GM12874 (cell line): ENCODE results near the gene BLOC1S3.

Source experiments
- TF ChIP-seq, protein P1 (sequence below): IDR thresholded peaks from 2 replicates; pipeline ENCODE4 v1.5.1; 2011; ENCODE audit warnings: low read depth, mild to moderate bottlenecking, control low read depth, low read length, moderate library complexity; ENCODE audit not compliant: insufficient read depth

BLOC1S3 gene

DNA sequence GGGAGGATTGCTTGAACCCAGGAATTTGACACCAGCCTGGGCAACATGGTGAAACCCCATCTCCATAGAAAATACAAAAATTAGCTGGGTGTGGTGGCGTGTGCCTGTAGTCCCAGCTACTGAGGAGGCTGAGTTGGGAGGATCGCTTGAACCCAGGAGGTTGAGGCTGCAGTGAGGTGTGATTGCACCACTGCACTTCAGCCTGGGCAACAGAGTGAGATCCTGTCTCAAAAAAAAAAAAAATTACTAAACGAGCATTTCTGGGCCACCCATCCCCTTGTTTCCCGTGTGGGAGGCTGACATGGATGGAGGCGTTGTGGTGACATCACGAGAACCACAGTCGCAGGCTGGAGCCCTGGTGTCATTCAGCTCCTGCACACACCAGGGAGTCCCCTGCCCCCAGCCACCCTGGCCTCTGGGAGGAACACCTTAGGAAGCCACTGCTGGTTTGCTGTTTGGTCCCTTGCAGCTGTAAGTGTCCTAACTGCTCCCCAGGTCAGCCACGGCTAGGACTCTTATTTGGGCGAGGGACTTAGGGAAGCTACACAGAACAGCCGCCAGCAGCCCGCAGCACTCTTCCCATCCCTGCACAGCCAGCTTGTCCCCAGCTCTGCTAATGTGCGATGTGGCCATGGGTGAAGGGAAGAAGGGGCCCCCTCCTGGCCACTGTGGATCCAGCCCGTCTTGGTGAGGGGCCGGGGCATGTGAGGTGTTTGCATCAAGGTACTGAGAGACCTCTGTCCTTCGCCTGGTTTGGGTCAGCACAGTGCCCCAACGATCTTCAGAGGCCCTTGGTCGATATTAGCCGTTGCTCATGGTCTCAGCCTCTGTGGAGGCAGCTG lies 30.5 kb upstream of the BLOC1S3 start:
- TF ChIP-seq, protein P1, sequence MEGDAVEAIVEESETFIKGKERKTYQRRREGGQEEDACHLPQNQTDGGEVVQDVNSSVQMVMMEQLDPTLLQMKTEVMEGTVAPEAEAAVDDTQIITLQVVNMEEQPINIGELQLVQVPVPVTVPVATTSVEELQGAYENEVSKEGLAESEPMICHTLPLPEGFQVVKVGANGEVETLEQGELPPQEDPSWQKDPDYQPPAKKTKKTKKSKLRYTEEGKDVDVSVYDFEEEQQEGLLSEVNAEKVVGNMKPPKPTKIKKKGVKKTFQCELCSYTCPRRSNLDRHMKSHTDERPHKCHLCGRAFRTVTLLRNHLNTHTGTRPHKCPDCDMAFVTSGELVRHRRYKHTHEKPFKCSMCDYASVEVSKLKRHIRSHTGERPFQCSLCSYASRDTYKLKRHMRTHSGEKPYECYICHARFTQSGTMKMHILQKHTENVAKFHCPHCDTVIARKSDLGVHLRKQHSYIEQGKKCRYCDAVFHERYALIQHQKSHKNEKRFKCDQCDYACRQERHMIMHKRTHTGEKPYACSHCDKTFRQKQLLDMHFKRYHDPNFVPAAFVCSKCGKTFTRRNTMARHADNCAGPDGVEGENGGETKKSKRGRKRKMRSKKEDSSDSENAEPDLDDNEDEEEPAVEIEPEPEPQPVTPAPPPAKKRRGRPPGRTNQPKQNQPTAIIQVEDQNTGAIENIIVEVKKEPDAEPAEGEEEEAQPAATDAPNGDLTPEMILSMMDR = no peak

DNA sequence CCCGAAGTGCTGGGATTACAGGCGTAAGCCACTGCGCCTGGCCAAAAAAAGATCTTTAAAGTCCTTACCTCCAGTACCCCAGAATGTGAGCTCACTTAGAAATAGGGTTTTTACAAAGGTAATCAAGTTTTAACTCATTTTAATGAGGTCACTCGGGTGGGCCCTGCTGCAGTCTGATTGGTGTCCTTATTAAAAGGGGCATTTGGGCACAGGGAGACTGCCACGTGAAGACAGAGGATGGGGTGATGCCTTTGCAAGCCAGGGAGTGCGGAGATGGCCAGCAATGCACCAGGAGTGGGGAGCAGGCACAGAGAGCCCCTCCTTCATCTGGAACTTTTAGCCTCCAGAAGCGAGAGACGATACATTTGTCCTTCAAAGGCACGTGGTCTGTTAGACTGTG lies 29.5 kb upstream of the BLOC1S3 start:
- TF ChIP-seq, protein P1 = no peak

DNA sequence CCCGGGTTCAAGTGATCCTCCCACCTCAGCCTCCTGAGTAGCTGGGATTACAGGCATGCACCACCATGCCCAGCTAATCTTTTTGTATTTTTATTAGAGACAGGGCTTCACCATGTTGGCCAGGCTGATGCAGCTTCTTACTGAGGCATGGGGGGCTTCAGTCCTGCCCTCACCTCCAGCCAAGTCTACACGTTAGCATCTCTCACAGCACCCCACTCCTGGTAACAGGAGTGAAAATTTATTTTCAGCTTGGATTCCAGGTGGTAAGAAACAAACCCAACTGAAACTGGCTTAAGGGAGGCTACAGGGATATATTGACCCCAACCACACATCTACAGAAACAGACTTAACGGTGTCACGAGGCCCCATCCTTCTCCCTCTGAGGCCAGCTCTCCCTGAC lies 28.4 kb upstream of the BLOC1S3 start:
- TF ChIP-seq, protein P1 = no peak

DNA sequence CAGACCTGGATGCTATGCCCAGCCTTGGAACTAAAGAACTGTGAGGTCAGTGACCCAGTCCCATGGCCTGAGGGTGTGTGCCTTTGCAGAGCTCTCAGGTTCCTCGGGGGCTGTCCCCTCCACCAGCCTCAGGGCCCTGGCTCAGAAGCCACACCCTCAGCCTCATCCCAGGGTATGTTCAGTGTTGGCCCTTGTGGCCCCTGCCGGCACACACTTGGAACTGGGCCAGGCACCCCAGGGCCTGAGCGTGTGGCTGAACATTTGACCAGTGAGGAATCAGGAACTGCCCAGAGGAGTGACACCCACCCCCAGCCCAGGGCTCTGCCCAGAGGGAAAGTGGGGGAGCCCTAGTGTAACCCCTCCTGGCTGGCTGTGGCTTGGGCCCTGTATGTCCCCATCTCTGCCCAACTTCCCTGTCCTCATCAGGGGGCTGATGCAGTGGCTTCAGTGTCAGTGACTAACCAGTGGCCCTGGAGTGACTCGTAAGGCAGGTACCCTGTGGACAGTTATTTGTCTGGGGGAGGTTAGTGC lies 27.8 kb upstream of the BLOC1S3 start:
- TF ChIP-seq, protein P1 = no peak

DNA sequence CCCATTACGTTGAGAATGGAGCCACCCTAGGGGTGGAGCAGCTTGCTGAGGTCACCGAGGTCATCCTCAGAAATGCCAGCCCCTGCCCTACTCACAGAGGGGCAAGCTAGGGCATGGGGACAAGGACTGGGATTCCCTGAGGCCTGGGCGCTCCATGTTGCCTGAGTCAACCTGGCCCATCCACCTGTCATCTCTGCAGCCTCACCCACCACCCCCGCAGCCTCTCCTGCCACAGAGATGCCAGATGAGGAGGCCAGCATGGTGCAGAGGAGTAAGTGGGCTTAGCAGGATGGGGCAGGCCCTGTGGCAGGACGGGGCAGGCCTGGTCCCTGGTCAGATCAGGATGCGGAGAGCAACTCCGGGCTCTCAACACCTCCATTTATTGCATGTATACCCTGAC lies 27.3 kb upstream of the BLOC1S3 start:
- TF ChIP-seq, protein P1 = no peak

DNA sequence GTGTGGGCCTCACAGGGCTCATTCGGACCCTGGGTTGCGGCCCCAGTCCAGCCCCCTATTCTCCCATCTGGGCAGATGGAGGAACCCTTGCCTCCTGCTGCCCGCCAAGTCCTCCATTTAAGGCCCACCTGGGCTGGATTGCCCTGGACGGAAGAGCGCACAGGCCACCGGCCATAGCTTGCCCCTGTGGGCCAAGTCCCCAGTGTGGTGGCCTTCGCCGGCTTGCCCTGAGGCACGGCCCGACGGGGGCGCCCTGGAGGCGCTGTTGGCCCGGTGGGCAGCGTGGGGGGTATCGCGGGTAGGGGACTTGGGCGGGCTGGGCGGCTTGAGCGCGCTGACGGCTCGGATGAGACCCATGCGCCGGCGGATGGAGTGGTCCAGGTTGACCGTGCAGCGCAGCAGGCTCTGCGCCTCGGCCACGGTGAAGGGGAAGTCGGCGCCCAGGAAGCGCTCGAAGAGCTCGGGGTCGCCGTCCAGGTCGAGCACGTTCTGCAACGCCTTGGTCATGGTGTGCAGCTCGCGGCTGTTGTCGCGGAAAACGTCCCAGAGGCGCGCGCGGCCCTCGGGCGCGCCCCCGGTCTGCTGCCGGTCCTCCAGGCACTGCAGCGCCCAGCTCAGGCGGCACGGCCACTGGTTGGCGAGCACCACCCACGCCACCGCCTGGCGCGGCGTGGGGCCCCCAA lies 26.6 kb upstream of the BLOC1S3 start:
- TF ChIP-seq, protein P1 = no peak

DNA sequence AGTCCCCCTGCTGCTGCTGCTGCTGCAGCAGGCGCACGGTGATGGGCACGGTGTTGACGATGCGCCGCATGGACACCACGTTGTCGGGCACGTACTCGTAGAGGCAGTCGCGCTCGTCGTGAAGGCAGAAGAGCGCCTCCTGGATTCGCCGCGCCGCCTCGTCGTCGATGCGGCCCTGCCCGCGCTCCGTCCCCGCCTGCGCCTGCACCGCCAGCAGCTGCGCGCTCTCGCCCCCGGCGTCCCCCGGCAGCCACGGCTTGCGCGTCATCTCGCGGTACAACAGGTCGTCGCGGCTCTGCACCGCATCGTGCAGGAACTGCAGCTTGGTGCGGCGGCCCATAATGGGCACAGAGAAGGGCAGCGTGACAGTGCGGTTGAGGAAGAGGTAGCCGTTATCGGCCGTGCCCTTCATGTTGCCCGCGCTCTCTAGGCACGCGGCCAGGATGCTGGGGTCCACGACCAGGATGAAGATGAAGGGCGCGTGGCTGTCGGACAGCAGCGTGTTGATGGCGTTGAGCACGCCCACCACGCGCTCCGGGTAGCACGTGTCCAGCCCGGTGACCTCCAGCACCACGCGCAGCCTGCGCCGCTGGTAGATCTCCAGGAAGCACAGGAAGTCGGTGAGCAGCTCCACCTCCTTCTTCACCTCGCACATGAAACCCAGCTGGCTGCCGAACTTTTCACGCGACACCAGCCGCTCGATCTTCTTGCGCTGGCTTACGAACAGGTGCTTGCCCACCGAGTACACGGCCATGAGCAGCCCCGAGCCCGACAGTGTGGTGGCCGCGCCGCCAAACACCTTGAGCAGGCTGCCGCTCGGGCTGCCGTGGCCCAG lies 25.9 kb upstream of the BLOC1S3 start:
- TF ChIP-seq, protein P1 = no peak
